Femur (tissue), 1 donor: ENCODE measurements around the gene CKM.
"Not testable (repeated sequence)": the region's sequence is repeated elsewhere in the genome, so short reads cannot be mapped to it uniquely, and the experiment has no call there.

Source experiments
- DNase-seq: peaks from one replicate; pipeline ENCODE4 v3.0.0-alpha.2; 2017

CKM gene

DNA sequence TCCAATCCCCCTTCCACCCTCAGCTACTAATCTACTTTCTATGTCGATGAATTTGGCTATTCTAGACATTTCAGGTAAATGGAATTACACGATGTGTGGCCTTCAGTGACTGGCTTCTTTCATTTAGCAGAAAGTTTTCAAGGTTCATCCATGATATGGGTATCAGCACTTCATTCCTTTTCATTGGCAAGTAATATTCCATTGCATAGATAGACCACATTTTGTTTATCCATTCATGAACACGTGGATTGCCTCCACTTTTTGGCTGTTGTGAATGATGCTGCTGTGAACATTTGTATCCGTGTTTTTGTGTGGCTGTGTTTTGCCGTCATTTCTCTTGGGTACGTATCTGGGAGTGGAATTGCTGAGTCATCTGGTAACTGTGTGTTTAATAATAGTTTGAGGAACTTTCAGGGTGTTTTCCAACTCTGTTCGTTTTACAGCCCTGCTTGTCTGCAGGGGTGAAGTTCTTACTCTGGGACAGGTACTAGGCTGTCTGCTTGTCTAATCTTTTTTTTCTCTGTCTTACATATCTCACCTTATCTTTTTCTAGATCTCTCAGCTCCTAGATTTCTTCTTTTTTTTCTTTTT is 39.1 kb downstream of the CKM start:
- no peak for DNase-seq

DNA sequence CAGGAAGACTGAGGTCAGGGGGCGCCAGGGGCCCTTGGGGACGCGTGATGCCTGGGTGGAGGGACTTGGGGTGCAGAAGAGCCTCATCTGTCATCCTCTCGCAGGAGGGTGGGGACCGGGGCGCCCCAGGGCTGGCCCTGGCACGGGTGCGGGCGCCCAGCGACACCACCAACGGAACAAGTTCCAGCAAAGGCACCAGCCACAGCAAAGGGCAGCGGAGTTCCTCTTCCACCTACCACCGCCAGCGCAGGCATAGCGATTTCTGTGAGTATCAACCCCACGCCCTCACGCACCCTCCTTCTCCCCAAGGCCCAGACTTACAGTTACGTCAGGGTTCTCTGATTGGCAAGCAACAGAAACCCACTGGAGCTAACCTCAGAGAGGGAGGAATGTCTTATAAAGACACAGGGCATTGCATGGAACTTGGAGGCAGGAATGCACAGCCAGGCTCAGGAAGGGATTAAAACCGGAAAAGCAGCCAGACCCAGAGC is 42.2 kb downstream of the CKM start:
- no peak for DNase-seq

DNA sequence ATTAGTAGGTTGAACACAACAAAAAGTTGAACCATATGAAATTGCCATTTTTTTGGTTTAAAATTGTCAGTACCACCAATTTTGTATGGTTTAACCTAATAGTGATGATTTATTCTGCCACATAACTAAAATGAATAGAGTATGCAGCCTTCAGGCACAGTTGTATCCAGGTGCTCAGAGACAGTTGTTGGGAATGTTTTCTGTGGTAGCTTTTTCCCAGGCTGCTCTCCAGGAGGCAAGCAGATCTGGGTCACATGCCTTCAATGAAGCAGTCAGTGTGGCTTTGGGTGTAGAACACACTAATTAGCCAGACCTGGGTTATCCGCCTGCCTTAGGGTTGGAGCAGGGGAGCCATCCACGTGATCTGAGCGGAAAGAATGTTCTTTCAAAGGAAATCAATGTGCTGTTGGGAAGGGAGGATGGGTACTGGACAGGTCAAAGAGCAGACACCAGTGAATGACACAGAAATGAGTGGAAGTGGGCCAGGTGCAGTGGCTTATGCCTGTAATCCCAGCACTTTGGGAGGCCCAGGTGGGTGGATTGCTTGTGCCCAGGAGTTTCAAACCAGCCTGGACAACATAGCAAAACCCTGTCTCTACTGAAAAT is 43.0 kb downstream of the CKM start:
- DNase-seq = no peak

DNA sequence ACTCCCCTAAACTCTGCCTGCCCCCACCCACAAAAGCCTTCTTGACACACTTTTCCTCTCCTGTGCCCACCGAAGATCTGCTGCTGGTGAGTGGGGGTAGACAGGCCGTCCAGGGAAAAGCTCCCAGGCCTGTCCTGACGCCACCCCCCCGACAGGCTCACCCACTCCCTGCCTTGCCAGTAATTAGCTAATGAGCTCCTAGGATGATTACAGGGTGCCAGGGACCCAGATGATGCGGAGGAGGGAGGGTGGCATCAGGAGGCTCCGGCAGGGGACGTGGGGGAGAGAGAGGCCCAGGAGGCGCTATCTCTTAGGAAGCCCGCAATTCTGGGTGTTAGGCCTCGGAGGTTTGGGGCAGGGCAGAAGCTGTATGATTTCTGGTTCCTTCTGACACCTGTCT is 44.6 kb downstream of the CKM start:
- DNase-seq = no peak

DNA sequence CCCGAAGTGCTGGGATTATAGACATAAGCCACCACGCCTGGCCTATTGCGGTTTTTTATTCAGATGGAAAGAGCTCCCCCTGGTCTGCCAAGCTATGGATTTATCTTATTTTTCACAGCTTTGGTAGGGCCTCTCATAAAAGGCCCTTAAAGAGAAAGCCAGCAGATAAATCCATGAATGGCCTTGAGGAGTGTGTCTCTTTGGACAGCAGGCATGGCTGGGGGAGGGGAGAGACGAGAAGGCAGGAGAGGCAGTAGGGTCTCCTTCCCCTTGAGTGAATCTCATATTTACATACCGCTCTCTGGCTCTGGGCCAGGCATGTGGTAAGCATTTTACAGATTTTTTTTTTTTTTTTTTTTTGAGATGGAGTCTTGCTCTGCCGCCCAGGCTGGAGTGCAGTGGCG is 46.4 kb downstream of the CKM start:
- DNase-seq = no peak

DNA sequence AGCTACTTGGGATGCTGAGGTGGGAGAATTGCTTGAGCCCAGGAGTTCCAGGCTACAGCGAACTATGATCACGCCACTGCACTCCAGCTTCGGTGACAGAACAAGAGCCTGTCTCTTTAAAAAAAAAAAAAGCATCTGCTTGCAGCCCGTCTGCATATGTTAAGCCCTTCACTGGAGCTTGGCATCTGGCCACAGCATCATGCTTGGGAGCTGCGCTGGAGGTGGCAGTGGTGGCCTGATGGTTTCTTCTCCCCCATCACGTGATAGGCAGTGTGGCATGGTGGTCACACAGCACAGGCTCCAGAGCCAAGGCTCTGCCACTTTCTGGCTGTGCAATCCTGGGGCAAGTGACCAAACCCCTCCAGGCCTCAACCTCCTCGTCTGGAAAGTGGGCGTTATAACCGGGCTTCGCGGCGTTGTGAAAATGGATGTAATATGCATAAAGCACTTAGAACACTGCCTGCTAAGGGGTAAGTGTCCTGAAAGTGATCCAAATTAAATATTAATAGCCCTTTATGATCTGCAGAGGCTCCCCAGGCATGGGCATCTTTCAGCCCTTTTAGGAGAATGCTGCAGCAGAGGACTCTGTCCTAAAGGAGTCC is 47.2 kb downstream of the CKM start:
- DNase-seq = no peak

DNA sequence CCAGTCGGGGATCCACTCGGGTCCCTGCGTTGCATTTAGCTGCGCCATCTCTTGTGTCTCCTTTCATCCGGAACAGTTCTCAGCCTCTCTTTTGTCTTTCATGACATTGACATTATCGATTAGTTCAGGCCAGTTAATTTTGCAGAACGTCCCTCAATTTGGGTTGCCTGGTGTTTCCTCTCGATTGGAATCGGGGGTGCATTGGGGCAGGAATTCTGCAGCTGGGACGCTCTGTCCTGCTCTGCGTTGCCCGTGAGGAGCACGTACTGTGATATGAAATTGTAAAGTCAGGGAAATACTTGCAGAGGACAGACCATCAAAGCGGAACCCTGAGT is 49.2 kb downstream of the CKM start:
- no peak for DNase-seq

DNA sequence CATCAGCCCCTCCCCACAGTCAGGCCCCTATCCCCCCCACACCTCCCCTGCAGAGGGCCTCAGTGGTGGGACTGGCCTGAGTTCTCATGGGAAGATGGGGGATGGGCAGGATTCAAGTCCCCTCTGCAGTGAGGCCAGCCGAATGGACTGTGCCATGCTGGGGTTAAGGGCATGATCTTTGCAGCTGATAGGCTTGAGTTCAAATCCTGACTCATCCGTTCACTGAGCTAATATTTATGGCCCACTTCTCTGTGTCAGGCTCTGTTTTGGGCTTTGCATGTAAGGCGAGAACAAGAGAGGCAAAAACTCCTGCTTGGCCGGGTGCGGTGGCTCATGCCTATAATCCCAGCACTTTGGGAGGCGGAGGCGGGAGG is 51.0 kb downstream of the CKM start:
- no peak for DNase-seq

DNA sequence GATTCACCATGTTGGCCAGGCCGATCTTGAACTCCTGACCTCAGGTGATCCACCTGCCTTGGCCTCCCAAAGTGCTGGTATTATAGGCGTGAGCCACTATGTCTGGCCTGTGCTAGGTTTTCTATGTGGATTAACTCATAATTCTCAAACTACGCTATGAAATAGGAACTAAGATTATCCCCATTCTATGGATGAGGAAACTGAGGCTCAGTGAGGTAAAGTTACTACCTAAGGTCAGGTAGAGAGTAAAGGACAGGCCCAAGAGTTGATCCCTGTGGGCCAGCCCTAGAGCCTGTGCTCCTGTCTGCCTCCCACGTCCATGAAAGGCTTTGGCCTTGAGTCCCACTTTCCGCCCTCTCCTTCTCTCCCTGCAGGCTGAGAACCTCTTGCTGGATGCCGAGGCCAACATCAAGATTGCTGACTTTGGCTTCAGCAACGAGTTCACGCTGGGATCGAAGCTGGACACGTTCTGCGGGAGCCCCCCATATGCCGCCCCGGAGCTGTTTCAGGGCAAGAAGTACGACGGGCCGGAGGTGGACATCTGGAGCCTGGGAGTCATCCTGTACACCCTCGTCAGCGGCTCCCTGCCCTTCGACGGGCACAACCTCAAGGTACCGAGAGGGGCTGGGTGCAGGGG is 51.5 kb downstream of the CKM start:
- DNase-seq = no peak

DNA sequence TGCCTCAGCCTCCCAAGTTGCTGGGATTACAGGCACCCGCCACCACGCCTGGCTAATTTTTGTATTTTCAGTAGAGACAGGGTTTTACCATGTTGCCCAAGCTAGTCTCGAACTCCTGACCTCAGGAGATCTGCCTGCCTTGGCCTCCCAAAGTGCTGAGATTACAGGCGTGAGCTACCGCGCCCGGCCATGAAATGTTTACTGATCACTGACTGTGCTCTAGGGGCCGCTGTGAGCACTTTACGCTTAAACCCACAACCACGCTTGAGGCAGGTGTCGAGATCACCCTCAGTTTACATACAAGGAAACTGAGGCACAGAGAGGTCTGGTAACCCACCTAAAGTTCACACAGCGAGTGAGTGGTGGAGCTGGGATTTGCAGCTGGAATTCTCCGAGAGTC is 52.7 kb downstream of the CKM start:
- not testable (repeated sequence) for DNase-seq

DNA sequence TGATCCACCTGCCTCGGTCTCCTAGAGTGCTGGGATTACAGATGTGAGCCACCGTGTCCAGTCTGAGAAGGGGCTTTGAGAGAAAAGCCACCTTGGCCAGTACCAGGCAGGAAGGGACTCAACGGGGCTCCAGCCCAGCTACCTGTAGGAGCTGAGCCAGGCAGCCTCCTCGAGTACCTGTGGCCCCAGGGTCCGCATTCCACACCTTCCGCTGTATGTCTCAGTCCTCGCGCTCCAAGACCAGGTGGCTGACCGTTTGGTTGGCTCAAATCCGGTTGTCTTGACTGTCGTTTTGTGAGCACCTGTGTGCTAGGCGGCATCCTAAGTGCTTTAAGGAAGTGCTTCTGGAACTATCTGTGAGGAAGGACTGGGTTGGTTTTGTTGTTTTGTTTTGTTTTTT is 55.4 kb downstream of the CKM start:
- DNase-seq = no peak

DNA sequence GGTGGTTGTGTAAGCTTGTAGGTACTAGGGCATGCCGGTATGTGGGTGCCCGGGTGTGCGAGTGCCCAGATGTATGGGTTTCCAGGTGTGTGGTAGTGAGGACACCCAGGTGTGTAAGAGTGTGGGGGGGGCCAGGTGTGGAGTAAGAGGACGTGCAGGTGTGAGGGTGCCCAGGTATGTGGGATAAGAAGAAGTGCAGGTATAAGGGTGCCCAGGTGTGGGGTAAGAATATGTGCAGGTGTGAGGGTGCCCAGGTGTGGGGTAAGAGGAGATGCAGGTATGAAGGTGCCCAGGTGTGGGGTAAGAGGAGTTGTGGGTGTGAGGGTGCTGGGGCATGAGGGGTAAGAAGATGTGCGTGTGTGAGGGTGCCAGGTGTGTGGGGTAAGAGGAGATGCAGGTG is 57.3 kb downstream of the CKM start:
- no peak for DNase-seq

DNA sequence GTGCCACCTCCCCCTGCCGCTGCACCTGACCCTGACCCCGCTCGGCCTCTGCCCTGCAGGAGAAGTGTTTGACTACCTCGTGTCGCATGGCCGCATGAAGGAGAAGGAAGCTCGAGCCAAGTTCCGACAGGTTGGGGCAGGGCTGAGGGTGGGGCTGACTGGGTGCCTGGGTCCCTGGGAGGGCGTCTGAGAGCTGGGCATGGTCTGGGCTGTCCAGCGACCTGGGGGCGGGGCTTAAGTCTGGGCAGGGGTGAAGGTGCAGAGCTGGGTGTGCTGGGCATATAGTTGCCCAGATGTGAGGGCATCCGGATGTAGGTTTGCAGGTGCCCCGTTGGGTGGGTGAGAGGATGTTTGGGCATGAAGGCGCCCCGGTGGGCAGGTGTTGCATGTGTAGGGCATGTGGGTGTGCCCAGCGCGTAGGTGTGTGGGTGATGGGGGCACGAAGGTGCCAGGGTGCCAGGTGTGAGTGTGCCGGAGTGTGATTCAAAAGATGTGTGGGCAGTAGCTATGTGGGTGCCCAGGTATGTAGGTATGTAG is 57.8 kb downstream of the CKM start:
- no peak for DNase-seq

DNA sequence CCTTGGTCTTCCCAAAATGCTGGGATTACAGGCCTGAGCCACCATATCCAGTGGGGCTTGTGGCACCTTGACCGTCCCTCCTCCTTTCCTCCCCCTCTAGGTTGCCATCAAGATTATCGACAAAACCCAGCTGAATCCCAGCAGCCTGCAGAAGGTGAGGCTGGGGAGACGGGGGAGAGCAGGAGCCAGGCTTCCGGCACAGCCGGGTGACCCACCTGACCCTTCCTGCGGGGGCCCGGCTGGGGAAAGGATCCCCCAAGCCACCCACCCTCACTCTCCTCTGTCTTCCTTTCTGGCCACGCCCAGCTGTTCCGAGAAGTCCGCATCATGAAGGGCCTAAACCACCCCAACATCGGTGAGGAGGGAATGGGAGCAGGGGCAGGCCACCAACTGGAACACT is 59.7 kb downstream of the CKM start:
- DNase-seq = no peak

DNA sequence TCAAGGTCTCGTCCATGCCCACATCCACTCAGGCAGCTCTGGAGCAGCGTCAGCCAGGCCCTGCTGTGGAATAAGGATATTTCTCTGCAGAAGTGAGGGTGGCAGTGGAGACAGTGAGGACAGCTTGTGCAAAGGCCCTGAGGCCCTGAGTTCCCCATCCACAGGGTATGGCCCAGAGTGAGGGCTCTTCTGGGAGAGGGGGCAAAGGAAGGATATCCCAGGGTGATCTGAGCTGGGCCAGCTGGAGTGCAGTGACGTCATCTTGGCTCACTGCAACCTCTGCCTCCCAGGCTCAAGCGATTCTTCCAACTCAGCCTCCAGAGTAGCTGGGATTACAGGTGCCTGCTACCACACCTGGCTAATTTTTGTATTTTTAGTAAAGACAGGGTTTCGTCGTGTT is 60.1 kb downstream of the CKM start:
- DNase-seq = no peak

DNA sequence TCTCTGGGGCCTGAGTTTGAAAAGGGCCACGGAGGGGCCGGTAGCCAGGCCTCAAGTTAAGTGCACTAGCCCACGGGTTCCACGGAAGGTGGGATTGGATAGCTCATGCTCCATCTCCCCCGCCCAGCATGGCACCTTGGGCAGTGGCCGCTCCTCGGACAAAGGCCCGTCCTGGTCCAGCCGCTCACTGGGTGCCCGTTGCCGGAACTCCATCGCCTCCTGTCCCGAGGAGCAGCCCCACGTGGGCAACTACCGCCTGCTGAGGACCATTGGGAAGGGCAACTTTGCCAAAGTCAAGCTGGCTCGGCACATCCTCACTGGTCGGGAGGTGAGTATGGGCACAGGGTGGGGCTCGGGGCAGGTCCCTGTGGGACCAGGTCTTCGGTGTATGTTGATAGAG is 63.8 kb downstream of the CKM start:
- no peak for DNase-seq

DNA sequence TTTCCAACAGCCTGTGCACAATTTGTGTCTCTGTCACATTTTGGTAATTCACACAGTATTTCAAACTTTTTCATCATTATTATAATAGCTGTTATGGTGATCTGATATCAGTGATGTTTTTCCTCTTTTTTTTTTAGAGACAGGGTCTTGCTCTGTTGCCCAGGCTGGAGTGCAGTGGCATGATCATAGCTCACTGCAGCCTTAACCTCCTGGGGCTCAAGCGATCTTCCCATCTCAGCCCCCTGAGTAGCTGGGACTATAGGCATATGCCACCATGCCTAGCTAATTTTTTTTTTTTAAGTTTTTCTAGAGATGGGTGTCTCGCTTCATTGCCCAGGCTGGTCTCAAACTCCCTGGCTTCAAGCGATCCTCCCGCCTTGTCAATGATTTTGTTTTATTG is 65.8 kb downstream of the CKM start:
- no peak for DNase-seq
